GM12891 (cell line): Measurements from ENCODE around the gene SCAI.
"Not testable (repeated sequence)": the region's sequence is repeated elsewhere in the genome, so short reads cannot be mapped to it uniquely, and the experiment has no call there.

Experiments
- DNase-seq: peaks from one replicate; pipeline ENCODE4 v3.0.0; 2011; ENCODE audit warnings: low spot score; ENCODE audit not compliant: insufficient read length
- FAIRE-seq: peaks from 2 replicates; lab custom pipeline; 2011; peaks lifted over from hg19 to GRCh38; lab: Jason Lieb, UNC
- PAX5 ChIP-seq: IDR thresholded peaks from 2 replicates; pipeline ENCODE4 v1.6.1; 2011; ENCODE audit warnings: low read length, moderate library complexity, mild to moderate bottlenecking; ENCODE audit not compliant: insufficient read depth, severe bottlenecking
- POLR2A ChIP-seq: IDR thresholded peaks from 2 replicates; pipeline ENCODE4 v1.6.1; 2011; ENCODE audit warnings: low read depth, low read length, control low read depth
- POLR2AphosphoS5 ChIP-seq: IDR thresholded peaks from 2 replicates; pipeline ENCODE4 v1.6.1; 2011; ENCODE audit warnings: low read depth, low read length, control low read depth
- POU2F2 ChIP-seq: IDR thresholded peaks from 2 replicates; pipeline ENCODE4 v1.6.1; 2011; ENCODE audit warnings: low read depth, mild to moderate bottlenecking, control low read depth, low read length, moderate library complexity
- SPI1 ChIP-seq: IDR thresholded peaks from 2 replicates; pipeline ENCODE4 v1.6.1; 2011; ENCODE audit warnings: low read depth, low read length, control low read depth
- TAF1 ChIP-seq: IDR thresholded peaks from 2 replicates; pipeline ENCODE4 v1.6.1; 2011; ENCODE audit warnings: low read depth, low read length, control low read depth

SCAI gene

DNA sequence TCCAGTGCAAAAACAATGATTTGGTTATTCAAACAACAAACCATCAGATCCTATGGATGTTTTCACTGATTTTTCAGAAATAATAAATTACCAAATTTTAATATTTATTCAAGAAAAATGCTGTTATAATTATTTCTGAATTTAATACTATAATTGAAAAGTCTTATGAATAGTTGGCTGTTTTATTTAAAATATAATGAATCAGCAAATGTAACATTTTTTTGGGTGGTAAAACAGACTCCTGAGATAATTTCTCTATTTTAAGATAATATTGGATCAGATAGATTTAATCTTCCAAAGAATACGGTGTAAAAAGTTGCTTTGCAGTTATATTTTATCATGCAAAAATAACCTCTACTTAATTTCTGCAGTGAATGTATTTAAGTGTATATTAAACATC lies 197.2 kb downstream of the SCAI start:
- FAIRE-seq (no peak), DNase-seq (no peak)
- TF ChIP-seq SPI1 (no peak), TAF1 (no peak), POLR2A (no peak), POLR2AphosphoS5 (no peak), PAX5 (no peak), POU2F2 (no peak)

DNA sequence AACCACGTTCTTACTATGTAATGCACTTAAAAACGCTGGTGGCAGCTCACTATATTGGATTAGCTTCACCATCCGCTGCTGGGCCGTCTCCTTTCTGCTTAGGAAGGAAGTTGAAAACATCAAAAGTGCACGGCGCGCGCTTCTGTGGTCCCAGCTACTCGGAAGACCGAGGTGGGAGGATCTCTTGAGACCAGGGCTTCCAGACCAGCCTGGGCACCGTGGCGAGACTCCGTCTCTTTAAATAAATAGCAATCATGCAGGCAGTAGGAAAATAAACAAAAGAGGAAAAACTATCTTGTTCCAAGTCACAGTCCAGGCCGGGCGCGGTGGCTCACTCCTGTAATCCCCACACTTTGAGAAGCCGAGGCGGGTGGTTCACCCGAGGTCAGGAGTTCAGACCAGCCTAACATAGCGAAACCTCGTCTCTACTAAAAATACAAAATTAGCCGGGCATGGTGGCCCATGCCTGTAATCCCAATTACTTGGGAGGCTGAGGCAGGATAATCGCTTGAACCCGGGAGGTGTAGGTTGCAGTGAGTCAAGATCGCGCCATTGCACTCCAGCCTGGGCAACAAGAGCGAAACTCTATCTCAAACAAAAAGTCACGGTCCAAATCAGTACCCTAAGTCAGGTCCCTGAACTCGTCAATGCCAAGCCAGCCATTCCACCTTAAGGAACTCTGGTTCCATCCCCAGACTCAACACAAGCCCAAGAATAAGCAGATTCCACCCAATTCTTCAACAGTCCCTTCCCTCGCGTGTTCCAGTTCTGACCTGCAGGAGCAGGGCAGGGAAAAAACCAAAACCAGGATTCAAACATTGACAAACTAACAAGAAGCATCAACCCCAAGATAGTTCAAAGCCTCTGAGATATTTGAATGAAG lies 201.4 kb downstream of the SCAI start:
- TF ChIP-seq POLR2A (no peak), POLR2AphosphoS5 (no peak), POU2F2 (no peak), SPI1 (peak; percentile 33; the same call in 1 of the 2 replicates), PAX5 (no peak), TAF1 (no peak)
- FAIRE-seq (no peak), DNase-seq (no peak)

- FAIRE-seq (peak; percentile 92), DNase-seq (peak; percentile 87)
Measured at GRCh38 chr9:124940894-124941678, 202.2 kb downstream of the SCAI start, which contains the start of gene GOLGA1. GOLGA1 (minus strand) TSS chr9:124941083; CDS start chr9:124938711, 2,372 bp downstream.

GRCh38 chr9:124940521-124940893 lies 202.8 kb downstream of the SCAI start:
- TF ChIP-seq POLR2A (no peak), SPI1 (no peak), TAF1 (no peak), PAX5 (no peak), POU2F2 (no peak), POLR2AphosphoS5 (no peak)
- FAIRE-seq = peak; percentile 65

More at GRCh38 chr9:124940894-124941678, 202.2 kb downstream of the SCAI start, which contains the start of gene GOLGA1:
- TF ChIP-seq POLR2A (peak; percentile 74), SPI1 (no peak), POU2F2 (no peak), TAF1 (0 out of 2 replicates have a peak, but pooled peaks have one; percentile 50), POLR2AphosphoS5 (peak; percentile 74; the same call in 1 of the 2 replicates), PAX5 (peak; percentile 100)

GRCh38 chr9:124939944-124940343 lies 203.4 kb downstream of the SCAI start:
- no peak for TF ChIP-seq SPI1
- TF ChIP-seq POLR2AphosphoS5 = no peak
- no peak for TF ChIP-seq PAX5
- no peak for TF ChIP-seq POLR2A
- no peak for TF ChIP-seq POU2F2
- no peak for TF ChIP-seq TAF1
- no peak for DNase-seq
- FAIRE-seq = no peak

More at GRCh38 chr9:124940521-124940893, 202.8 kb downstream of the SCAI start:
- peak; percentile 11 for DNase-seq

GRCh38 chr9:124934290-124934689 lies 209.0 kb downstream of the SCAI start:
- DNase-seq (no peak), FAIRE-seq (peak; percentile 79)

GRCh38 chr9:124932333-124932732 lies 211.0 kb downstream of the SCAI start:
- TF ChIP-seq TAF1 (no peak), POLR2A (no peak), SPI1 (no peak), POLR2AphosphoS5 (no peak), PAX5 (no peak), POU2F2 (no peak)
- DNase-seq = no peak
- FAIRE-seq = no peak

More at GRCh38 chr9:124934290-124934689, 209.0 kb downstream of the SCAI start:
- no peak for TF ChIP-seq POLR2AphosphoS5
- TF ChIP-seq SPI1 = peak; percentile 90
- TF ChIP-seq POLR2A = no peak

- TF ChIP-seq PAX5 = no peak
- no peak for TF ChIP-seq TAF1
- TF ChIP-seq POLR2AphosphoS5 = no peak
- TF ChIP-seq POLR2A = no peak
- no peak for TF ChIP-seq POU2F2
- no peak for TF ChIP-seq SPI1
- no peak for FAIRE-seq
- DNase-seq = no peak
Measured at GRCh38 chr9:124929464-124929863, 213.9 kb downstream of the SCAI start.

GRCh38 chr9:124928116-124928515 lies 215.2 kb downstream of the SCAI start:
- FAIRE-seq = no peak
- no peak for DNase-seq
- no peak for TF ChIP-seq POLR2AphosphoS5
- no peak for TF ChIP-seq POLR2A
- no peak for TF ChIP-seq TAF1
- no peak for TF ChIP-seq POU2F2
- TF ChIP-seq SPI1 = no peak
- TF ChIP-seq PAX5 = no peak

DNA sequence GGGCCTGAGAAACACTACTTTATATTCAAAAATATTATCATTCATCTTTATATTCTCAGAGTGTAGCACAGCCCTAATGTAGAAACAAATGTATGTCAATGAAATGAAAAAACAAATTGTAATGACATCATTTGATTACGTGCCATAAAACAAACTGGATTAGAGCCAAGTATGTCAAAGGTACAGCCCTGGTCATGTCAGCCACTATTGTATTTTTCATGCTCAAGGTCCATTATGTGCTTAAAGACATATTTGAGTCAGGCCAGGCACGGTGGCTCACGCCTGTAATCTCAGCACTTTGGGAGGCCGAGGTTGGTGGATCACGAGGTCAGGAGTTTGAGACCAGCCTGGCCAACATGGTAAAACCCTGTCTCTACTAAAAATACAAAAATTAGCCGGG lies 222.9 kb downstream of the SCAI start:
- not testable (repeated sequence) for FAIRE-seq, DNase-seq
